Measurements from ENCODE around the gene RBPJL. TPM values are rescaled to one million over a fixed set of nuclear protein-coding genes. Genes with fewer than 3 reads are reported as not detected.

RBPJL gene
- total and polyA plus RNA-seq, 2 of the 13 experiments (the other 11 are each of a cell fraction or from before 2014, with no cell fraction given), result not detected

DNA sequence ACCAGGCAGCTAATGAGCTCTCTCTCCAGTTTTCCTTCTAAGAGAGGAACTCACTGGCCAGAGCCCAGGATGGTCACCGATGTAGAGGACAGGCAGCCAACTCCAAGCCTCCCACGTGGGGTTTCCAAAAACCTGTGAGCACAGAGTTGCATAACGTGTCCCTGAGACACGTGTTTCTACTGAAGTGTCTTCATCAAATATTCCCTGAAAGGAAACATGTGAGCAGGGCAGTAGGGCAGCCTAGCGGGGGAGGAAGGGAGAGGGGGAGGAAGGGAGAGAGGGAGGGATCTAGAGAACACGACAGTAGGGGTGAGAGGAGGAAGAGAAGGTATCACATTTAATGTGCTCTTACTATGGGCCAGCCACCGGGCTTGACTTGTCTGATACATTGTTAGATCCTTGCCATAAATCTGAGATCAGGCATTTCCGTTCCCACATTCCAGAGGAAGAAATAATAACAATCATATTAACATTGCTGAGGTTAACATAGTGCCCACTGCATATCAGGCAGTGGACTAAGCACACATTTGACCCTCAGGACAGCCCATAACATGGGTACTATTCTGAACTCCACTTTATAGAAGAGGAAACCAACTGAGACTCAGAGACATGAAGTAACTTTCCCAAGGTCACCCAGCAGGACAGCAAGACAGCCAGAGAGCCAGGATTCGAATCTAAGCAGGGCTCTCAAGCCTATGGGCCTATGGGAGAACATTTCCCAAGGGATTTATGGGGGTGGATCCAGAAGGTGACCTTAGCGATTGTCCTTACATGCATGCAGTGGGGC is 51.8 kb downstream of the RBPJL start (continued):
- TF ChIP-seq, protein P1, sequence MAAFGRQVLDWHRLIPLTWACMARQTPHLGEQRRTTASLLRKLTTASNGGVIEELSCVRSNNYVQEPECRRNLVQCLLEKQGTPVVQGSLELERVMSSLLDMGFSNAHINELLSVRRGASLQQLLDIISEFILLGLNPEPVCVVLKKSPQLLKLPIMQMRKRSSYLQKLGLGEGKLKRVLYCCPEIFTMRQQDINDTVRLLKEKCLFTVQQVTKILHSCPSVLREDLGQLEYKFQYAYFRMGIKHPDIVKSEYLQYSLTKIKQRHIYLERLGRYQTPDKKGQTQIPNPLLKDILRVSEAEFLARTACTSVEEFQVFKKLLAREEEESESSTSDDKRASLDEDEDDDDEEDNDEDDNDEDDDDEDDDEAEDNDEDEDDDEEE (CRISPR knock-in tag; IDR thresholded peaks at IDR 0.05), result 0 out of 2 replicates have a peak, but pooled peaks have one; percentile 6
- TF ChIP-seq MXI1 (IDR thresholded peaks at IDR 0.05; ENCODE audit: borderline replicate concordance, low read depth, low read length), result peak; percentile 65; the same call in 1 of the 3 replicates
- TF ChIP-seq, protein P2, sequence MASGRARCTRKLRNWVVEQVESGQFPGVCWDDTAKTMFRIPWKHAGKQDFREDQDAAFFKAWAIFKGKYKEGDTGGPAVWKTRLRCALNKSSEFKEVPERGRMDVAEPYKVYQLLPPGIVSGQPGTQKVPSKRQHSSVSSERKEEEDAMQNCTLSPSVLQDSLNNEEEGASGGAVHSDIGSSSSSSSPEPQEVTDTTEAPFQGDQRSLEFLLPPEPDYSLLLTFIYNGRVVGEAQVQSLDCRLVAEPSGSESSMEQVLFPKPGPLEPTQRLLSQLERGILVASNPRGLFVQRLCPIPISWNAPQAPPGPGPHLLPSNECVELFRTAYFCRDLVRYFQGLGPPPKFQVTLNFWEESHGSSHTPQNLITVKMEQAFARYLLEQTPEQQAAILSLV (CRISPR knock-in tag; IDR thresholded peaks at IDR 0.05; ENCODE audit: borderline replicate concordance), result no peak
- 0 out of 2 replicates have a peak, but pooled peaks have one; percentile 26 for TF ChIP-seq ZNF891 (CRISPR knock-in tag; IDR thresholded peaks at IDR 0.05)
- TF ChIP-seq ZNF788 (CRISPR knock-in tag; IDR thresholded peaks at IDR 0.05; ENCODE audit: borderline replicate concordance), result peak; percentile 52; the same call in 1 of the 2 replicates
- no peak for TF ChIP-seq HMG20B (CRISPR knock-in tag; conservative IDR thresholded peaks at IDR 0.05)
- TF ChIP-seq SOX13 (IDR thresholded peaks at IDR 0.05), result no peak
- TF ChIP-seq SOX13 (CRISPR knock-in tag; conservative IDR thresholded peaks at IDR 0.05 in 1 of 2, IDR thresholded peaks at IDR 0.05 in 1 of 2), result peak in 1 of 2 experiments; percentile 21; a peak in 1 of 4 replicates
- TF ChIP-seq, protein P3, sequence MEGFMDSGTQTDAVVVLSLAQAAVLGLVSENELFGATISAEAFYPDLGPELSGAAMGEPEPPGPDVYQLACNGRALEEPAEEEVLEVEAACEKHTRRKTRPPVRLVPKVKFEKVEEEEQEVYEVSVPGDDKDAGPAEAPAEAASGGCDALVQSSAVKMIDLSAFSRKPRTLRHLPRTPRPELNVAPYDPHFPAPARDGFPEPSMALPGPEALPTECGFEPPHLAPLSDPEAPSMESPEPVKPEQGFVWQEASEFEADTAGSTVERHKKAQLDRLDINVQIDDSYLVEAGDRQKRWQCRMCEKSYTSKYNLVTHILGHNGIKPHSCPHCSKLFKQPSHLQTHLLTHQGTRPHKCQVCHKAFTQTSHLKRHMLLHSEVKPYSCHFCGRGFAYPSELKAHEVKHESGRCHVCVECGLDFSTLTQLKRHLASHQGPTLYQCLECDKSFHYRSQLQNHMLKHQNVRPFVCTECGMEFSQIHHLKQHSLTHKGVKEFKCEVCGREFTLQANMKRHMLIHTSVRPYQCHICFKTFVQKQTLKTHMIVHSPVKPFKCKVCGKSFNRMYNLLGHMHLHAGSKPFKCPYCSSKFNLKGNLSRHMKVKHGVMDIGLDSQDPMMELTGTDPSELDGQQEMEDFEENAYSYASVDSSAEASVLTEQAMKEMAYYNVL (CRISPR knock-in tag; IDR thresholded peaks at IDR 0.05; ENCODE audit: borderline replicate concordance), result 0 out of 2 replicates have a peak, but pooled peaks have one; percentile 70
- TF ChIP-seq, protein P4, sequence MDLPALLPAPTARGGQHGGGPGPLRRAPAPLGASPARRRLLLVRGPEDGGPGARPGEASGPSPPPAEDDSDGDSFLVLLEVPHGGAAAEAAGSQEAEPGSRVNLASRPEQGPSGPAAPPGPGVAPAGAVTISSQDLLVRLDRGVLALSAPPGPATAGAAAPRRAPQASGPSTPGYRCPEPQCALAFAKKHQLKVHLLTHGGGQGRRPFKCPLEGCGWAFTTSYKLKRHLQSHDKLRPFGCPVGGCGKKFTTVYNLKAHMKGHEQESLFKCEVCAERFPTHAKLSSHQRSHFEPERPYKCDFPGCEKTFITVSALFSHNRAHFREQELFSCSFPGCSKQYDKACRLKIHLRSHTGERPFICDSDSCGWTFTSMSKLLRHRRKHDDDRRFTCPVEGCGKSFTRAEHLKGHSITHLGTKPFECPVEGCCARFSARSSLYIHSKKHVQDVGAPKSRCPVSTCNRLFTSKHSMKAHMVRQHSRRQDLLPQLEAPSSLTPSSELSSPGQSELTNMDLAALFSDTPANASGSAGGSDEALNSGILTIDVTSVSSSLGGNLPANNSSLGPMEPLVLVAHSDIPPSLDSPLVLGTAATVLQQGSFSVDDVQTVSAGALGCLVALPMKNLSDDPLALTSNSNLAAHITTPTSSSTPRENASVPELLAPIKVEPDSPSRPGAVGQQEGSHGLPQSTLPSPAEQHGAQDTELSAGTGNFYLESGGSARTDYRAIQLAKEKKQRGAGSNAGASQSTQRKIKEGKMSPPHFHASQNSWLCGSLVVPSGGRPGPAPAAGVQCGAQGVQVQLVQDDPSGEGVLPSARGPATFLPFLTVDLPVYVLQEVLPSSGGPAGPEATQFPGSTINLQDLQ (CRISPR knock-in tag; IDR thresholded peaks at IDR 0.05), result no peak
- TF ChIP-seq REPIN1 (CRISPR knock-in tag; IDR thresholded peaks at IDR 0.05; ENCODE audit: borderline replicate concordance, low read depth), result peak; percentile 43; the same call in 1 of the 2 replicates
- no peak for TF ChIP-seq SOX6 (IDR thresholded peaks at IDR 0.05)
- TF ChIP-seq SOX6 (CRISPR knock-in tag; IDR thresholded peaks at IDR 0.05), result no peak
- 0 out of 2 replicates have a peak, but pooled peaks have one; percentile 50 for TF ChIP-seq ZNF317 (CRISPR knock-in tag; IDR thresholded peaks at IDR 0.05)
- peak; percentile 38; the same call in 1 of the 2 replicates for TF ChIP-seq FOXK1 (CRISPR knock-in tag; IDR thresholded peaks at IDR 0.05; ENCODE audit: borderline replicate concordance, low read depth)
- peak; percentile 83 for TF ChIP-seq TGIF2 (CRISPR knock-in tag; IDR thresholded peaks at IDR 0.05)
- TF ChIP-seq IRF2 (CRISPR knock-in tag; IDR thresholded peaks at IDR 0.05), result peak; percentile 13; the same call in 1 of the 2 replicates
- 0 out of 2 replicates have a peak, but pooled peaks have one; percentile 9 for TF ChIP-seq SALL1 (CRISPR knock-in tag; IDR thresholded peaks at IDR 0.05)
- peak; percentile 45; the same call in 1 of the 2 replicates for TF ChIP-seq PITX1 (CRISPR knock-in tag; IDR thresholded peaks at IDR 0.05)
- no peak for TF ChIP-seq STAT5B (CRISPR knock-in tag; IDR thresholded peaks at IDR 0.05)

All from HepG2 (cell line).